KG1 (cell line): Measurements from ENCODE around the gene PHTF2.

Source experiments
- DNase-seq: peaks from one replicate; lab custom pipeline; 2025; lab: John Stamatoyannopoulos, UW

The PHTF2 gene

DNA sequence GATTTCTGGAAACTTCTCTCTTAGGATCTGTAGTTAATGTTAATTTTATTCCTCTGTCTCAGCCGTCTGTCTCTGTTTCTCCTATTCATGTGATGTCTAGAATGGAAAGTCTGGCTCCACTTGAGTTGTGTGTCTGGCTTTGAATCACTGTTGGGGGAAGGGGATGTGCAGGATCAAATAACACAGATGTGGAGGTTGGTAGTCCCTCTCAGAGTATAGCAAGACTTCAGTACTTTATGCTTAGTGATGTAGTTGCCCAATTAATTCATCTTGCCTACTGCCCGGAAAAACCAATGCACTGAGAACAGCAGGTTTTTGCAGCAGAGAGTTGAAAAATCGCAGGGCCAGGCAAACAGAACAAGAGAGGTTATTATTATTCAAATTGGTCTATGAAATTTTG is 79.2 kb downstream of the PHTF2 start:
- DNase-seq: no peak

DNA sequence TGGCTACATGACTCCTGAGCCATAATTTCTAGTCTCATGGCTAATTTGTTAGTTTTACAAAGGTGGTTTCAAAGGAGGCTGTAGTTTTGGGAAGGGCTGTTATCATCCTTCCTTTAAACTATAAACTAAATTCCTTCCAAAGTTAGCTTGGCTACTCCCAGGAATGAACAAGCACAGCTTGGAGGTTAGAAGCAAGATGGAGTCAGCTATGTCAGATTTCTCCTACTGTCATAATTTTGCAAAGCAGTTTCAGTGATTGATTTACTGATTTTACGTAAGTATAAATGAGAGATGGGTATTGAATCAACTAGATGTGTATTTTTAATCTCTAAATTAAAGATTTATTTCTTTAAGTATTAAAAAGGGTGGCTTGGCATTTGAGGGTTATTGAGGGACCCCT is 79.9 kb downstream of the PHTF2 start:
- DNase-seq: no peak

DNA sequence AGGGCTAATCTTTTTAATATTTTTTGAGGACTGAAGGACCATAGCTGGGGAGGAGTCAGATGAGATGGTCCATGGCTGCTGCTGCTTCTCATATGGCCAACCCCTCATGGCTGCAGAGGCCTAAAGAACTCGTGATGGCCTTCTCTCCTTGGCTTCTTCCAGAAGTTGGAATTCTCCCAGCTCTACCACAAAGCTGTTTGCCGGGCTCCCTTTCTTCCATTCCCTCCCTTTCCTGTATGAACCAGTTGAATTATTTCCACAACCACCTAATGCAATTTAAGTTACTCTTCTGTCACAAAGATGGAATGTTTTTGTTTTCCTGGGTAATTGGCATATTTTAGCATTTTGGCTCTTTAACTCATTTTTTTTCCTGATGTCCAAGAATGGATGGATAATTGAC is 80.7 kb downstream of the PHTF2 start:
- DNase-seq: no peak

DNA sequence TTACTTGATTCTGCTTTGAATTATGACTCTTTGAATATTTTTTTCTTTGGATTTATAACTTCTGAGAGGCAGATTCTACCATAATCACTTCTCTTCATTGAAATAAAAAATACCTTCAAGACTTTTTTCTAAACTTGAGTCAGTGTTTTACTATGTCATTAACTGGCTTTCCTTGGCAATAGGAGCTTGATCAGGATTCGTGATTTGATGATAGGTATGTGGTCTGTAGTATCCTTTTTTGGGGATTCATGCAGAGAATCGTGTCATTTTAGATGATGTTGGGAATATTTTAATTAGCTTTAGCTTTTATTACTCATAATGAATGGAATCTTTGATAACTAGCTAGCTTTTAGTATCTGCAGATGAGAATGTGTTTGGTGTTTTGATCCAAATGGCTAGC is 83.3 kb downstream of the PHTF2 start:
- DNase-seq: no peak

DNA sequence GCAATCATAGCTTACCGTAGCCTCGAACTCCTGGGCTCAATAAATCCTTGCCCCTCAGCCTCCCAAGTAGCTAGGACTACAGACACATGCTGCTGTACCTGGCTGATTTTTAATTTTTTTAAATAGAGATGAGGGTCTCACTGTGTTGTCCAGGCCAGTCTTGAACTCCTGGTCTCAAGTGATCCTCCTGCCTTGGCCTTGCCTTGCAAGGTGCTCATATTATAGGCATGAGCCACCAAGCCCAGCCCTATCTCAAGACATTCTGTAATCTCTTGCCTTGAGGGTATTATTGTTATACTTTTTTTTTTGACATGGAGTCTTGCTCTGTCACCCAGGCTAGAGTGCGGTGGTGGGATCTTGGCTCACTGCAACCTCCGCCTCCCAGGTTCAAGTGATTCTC is 86.6 kb downstream of the PHTF2 start:
- no peak for DNase-seq

DNA sequence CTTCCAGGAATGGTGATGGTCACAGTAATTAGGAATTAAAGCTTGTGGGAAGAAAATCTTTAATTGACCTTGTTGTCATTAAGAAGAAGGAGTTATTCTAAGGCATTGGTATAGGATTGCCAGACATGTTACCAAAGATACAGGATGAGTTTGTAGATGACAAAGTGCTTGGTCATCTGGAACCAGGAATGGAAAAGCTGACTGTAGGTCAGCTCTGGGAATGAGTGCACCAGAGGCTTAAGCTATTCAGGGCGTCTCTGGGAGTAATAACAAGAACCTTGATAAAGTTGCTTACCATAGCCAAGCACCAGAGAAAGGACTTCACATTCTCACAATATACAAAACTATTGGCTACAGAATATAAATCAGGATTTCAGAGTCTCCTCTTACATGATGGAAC is 89.0 kb downstream of the PHTF2 start:
- no peak for DNase-seq

DNA sequence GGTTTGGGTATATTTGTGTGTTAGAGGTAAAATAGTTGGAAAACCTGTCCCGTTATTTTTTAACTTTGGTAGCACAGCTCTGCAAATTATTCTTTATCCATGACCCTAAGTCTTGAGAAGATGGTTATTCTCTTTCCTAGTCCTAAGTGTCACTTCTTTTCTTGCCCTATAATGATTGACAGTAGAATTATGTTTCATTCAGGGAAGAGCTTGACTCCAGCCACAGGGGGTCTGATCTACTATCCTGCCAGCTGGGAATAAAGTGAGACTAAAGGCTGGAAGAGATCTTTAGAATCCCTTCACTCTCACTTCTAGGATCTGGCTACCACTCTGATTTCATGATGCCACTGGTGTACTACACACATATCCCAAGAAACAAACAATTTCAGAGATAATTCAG is 90.4 kb downstream of the PHTF2 start:
- DNase-seq: no peak

DNA sequence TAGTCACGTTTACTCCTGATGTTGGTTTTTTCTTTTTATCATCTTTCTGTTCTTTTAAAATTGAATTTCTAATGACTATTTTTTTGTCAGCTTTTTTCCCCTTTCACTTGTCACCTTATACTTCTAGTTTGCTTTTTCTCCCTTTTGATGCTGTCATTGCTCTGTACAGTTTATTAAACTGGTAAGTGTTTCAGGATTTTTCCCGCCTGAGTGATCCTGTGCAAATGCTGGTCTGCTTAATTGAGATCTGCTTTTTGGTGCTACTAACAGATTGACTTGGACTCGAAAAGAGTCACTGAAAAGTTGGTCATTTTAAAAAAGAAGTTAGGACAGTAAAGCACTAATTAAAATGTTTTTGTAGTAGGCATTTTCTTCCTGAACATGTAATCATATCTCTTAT is 95.2 kb downstream of the PHTF2 start:
- no peak for DNase-seq

DNA sequence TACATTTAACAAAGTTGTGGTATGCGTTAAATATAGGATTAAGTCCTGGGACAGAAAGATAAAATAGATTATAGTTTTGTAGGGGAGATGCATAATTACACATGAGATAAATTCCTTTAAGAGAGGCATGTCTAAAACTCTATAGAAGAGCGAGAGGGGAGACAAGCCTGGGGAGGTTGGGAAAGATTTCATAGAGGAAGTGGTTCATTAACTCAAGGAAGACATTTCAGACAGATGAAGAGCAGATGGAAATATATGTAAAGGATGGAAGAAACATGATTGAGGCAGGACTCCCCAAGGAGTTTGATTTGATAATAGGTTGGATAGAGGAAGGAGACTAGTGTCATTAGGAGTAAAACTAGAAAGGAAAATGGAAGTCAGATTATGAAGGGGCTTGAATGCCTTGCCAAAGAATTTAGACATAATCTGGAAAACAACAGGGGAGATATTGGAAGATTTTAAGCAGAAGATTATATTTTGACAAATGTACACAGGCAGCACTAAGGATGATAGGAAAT is 96.1 kb downstream of the PHTF2 start:
- DNase-seq: no peak

DNA sequence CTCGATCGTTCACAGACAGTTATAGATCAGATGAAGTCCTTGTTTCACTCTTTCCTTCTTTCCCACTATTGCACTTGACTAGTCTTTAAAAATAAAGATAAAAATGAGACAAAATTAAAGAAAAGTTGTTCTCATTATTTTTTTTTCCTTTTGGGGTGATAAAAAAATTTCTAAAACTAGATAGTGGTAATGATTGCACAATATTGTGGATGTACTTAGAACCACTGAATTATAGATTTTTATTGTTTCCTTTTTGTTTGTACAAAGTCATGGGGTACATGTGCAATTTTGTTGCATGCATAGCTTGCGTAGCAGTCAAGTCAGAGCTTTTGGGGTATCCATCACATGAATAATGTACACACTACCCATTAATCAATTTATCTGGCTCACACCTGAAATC is 97.3 kb downstream of the PHTF2 start:
- DNase-seq: no peak

DNA sequence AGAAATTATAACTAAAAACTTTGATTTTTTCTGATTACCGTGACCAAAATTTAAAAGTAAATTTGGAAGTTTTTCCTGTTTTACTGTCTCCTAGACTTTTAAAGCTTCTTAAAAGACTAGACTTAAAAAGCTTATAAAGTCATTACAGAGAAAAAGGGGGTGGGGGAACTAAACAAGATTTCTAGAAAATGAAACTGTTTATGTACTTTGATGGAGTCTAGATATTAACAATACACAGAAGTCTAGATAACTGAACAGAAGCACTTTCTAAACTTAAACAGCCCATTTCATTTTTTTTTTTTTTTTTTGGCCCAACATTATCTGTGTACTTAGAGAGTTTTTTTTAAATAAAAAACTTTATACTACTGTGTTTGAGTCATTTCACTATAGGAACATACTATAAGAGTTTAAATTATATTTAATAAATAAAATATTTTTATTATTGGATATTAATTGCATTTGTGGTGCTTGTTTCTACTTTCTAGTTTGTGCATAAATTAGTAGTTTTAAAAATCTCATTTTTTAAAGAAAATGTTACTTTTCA is 98.5 kb downstream of the PHTF2 start:
- DNase-seq: no peak

DNA sequence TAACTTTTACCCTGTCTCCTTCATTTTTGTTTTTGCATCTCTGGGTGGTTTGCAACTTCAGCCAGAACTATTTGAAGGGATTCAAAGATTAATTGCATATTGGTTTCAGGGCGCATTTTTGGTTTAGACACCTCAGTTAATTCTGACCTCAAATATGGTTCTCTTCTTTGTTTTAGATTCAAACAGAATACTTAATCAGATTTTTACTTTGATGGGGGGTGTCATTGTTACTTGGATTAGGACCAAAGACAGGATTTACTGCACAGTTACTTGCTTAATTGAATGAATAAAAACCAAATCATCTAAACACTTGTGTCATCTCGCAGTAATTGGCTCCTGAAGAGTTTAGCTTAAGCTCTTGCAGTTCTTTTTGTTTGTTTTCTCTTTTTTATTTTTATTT is 100.9 kb downstream of the PHTF2 start:
- DNase-seq: no peak

DNA sequence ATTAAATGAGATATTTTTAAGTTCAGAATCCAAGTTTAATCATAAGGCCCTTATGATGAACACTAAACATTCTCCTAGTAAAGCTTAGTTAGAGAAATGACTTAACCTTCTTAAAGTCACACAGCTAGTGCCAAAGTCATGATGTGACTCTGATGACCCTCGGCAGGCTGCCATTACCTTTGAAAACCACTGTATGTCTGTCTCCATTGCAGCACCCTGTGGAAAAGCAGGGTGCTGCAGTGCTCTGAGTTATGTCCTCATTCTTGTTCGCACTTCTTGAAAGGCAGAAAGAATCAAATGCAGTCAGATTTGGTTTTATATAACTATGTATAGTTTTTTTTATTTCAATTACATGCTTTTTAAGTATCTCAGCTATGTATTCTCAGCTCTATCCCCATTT is 105.0 kb downstream of the PHTF2 start:
- no peak for DNase-seq

DNA sequence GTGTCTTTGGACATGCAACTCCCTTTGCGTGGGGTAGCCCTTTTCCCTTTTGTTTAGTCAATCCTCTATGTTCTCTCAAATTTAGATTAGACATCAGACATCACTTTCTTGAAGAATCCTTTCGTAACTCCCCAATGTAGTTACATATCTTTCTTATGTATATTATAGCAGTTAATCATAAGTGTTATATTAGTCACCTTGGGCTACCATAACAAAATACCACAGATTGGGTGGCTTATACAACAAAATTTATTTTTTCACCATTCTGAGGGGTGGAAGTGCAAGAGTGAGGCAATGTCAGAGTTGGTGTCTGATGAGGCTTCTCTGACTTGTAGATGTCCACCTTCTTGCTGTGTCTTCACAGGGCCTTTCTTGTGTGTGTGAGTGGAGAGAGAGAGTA is 105.7 kb downstream of the PHTF2 start:
- DNase-seq: no peak

DNA sequence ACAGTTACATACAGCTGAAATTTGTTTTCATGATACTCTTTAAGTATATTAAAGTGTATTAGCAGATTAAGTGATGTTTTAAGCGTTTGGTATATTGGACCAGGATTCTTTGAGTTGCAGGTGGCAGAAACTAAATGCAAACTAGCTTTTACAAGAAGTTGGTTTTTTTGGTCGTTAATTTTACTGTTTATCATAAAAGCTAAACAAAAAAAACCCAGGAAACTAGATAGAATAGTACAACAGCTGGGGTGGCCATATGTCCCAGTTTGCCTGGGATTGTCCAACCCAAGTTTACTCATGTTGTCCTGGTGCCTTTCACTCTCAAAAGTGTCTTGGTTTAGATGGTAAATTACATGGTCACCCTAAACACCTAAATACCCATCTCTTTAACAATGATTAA is 108.7 kb downstream of the PHTF2 start:
- DNase-seq: no peak

DNA sequence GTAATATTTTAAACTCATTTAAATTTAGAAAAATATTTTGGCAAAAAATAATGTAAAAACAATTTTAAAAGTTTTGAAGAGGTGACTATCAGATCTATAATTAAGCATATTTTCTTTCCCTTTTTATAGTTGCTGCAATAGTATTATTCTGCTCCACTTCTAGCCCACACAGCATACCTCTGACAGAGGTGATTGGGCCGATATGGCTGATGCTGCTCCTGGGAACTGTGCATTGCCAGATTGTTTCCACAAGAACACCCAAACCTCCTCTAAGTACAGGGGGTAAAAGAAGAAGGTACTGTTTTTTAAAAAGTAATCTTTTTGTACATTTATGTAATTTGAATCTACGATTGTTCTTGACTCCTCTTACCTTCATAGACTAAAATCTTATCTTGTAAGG is 110.1 kb downstream of the PHTF2 start:
- no peak for DNase-seq

DNA sequence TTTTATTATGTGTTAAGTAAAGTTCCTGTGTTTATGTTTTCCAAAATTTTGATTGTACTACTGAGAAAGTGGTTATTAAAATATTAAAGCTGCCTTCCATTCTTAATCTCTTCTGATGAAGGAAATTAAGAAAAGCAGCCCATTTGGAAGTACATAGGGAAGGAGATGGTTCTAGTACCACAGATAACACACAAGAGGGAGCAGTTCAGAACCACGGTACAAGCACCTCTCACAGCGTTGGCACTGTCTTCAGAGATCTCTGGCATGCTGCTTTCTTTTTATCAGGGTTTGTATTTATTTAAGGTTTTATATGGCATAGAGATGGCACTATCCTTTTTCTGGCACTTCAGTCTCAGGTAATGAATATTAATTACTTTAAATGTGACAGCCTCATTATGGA is 111.6 kb downstream of the PHTF2 start:
- DNase-seq: no peak

DNA sequence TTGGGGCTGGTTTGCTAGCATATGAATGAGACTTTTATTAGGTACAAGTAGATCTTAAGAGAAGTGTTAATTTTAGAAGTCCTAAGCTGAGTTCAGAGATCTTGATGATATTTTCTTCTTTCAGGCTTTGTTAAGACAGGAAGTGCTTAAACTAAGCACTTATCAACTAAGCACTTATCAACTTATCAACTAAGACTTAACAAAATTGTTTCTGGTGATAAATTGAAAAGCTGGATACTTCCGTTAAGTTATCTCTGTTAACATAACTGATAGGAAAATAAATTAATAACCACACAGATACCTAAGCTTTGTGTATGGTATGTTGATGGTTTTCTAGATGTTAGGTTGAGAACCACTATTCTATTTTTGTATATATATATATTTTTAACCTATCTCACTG is 113.7 kb downstream of the PHTF2 start:
- DNase-seq: no peak

DNA sequence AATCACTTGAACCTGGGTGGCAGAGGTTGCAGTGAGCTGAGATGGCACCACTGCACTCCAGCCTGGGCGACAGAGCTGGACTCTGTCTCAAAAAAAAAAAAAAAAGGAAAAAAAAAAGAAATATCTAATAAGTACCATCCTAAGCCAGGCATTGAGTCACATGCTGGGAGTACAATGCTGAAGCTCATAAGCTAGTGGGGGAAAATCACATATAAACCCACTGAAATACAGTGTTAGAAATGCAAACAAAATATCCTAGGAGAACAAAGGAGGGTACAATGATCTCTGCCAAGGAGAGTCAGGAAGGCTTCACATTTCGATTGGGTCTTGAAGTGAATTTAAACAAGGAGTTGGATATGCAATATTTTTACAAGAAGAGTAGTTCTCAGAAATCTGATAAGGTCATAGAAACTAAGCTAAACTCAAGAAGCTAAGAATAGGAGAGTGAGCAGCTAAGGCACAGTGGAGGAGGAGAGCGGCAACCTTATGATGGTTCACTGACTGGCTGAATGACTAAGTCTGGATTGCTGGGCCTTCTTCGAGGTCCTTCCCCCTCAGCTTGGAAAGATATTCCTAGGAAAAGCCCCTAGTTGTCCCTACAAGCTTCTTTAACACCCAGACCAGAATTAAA is 115.5 kb downstream of the PHTF2 start:
- DNase-seq: no peak

DNA sequence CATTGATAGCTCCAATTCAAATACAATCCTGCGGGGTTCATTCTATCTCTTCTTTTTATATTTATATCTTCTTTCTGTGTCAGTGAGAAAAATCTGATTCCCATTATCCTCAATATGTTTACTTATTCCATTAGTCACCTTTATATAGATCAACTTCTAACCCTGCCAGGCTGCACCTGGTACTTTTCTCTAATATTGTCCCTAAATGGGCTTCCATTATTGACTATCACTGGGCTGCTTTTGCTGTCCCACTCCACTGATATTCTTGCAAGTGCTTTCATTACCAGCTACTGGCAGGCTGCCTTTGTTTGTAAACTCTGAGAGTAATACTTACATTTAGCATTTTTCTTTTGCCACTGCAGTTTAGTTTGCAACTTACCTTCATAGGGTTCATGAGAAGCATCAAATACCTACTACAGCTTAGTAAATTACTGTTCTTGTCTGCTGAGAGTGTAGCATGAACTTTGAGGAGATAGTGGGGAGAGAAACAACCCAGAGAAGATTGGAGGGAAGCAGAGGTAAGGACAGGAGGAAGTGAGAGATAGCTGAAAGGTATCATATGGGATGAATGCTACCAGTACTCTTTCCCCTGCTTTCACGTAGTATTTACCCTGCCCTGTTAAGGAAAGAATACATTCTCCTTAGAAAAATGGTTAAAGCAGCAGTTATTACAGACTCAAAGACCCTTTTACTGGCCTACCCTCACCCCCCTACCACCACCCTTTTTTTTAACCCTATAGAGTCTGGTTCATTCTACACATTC is 119.1 kb downstream of the PHTF2 start:
- DNase-seq: no peak

DNA sequence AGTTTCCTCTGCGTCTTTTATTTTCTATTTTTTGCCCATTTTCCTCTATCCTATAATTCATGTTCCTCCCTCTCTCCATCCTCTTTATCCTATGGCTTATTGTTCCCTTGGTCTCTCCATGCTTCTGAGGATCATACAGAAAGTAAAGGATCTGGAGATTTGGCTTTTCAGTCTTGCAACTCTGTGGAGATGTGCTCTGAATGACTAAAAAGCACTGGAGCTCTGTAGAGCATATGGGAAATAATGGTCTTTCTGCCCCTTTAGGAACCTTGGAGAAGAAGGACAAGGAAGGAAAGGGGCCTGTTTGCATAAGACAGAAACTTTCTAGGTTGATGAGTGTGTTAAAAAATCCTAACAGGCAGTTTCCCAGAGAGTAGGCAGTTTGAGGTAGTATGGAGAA is 120.1 kb downstream of the PHTF2 start:
- DNase-seq: no peak

DNA sequence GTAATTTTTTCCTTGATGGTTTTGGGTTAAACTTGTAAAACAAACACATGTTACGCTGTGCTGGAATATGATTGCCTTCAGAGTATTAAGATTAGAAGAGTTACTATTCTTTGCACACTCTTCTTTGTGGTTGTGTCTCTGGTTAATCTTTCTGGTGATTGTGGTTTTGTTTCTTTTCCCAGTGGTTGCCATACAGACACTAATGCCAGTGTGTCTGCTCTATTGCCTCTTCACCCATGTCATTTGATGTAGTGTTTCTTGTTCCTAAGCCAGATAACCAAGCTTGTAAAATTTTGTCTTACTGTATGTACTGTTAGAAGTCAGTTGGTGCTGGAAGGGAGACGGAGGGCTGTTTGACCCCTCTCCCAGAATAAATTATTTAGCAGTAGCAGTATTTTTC is 124.8 kb downstream of the PHTF2 start:
- no peak for DNase-seq

DNA sequence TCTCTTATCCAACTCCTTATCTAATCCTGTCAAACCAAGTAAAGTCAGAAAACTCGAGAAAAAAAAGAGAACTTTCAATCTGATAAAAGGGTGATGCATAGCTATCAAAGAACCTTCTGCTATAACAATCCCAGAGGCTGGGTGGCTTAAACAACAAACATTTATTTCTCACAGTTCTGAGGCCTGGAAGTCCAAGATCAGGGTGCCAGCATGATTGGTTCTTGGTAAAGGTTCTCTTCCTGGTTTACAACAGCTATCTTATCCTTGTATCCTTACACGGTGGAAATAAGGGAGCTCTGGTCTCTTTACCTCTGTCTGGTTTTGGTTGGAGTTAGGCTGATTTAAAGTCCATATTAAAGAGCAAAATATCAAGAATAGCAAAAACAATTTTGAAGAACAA is 131.9 kb downstream of the PHTF2 start:
- DNase-seq: no peak

DNA sequence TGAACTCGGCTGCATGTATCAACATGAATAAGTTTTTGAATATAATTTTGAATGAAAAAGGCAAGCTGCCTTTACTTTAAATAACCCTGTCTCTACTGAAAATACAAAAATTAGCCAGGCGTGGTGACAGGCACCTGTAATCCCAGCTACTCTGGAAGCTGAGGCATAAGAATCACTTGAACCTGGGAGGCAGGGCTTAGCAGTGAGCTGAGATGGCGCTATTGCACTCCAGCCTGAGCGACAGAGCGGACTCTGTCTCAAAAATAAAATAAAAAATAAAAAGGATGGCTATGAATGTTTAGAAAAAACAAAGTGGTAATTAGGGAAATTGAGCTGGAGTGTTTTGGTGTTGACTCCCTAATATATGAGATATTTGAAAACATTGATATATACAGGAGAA is 133.3 kb downstream of the PHTF2 start:
- no peak for DNase-seq
